HCT116 (cell line): ENCODE data around the gene FKBP7. TPM values are rescaled to one million over a fixed set of nuclear protein-coding genes. Genes with fewer than 3 reads are reported as not detected.

Source experiments
- ATAC-seq: fragments of 200-7000 bp; cut with Tn5 transposase; 2 replicates; pipeline ENCODE4 v1.9.1; 2020; ENCODE audit warnings: mild to moderate bottlenecking, moderate library complexity
- BruUV-seq: library from RNA; stranded (reverse); fragments of 400-500 nt; replicated peaks from 2 replicates; lab custom pipeline; 2021; lab: Mats Ljungman, UMichigan
- CTCF ChIA-PET: fragments of 300-600 bp; sonication (Branson Sonifier 250); formaldehyde crosslinking; loops from one replicate; lab custom pipeline; 2021; ENCODE audit warnings: antibody characterized with exemption; lab: Charles Lee
- POLR2A ChIA-PET: fragments of 300-600, 350-600 bp; sonication (Branson Sonifier 250); formaldehyde crosslinking; loops from one replicate; lab custom pipeline; 2021; ENCODE audit warnings: antibody characterized with exemption; lab: Charles Lee
- RAD21 ChIA-PET, 2 experiments: fragments of 300-600 bp; sonication (Branson Sonifier 250); formaldehyde crosslinking; loops; one replicate each; lab custom pipeline; 2023; ENCODE audit warnings: low total read pairs in 2 of 2; ENCODE audit not compliant: uncharacterized antibody in 2 of 2, unreplicated experiment in 2 of 2, low non-redundant PET in 1 of 2; lab: Charles Lee
- DNase-seq: peaks from one replicate; pipeline ENCODE4 v3.0.0-alpha.2; 2010; ENCODE audit warnings: low read depth, low spot score
- H2AFZ ChIP-seq: fragments of 200-600 bp; shearing (Covaris generic), sonication (generic); 2 replicates; pipeline ENCODE4 v1.6.1; 2017; ENCODE audit warnings: low read depth, mixed run types, mixed read lengths, antibody characterized with exemption, low read length; ENCODE audit not compliant: poor library complexity, severe bottlenecking
- H3K27ac ChIP-seq: 2 replicates; pipeline ENCODE4 v1.5.1; 2012; ENCODE audit warnings: low read depth, low read length
- H3K27me3 ChIP-seq: fragments of 200-600 bp; sonication (generic); 2 replicates; pipeline ENCODE4 v1.6.1; 2016; ENCODE audit warnings: mixed run types, low read length, mixed read lengths; ENCODE audit not compliant: insufficient read depth
- H3K36me3 ChIP-seq, 2 experiments: fragments of 200-500 bp in 1 of 2; fragments of 200-600 bp in 1 of 2; sonication (Bioruptor generic) in 1 of 2; sonication (generic) in 1 of 2; 2 replicates each; pipeline versions ENCODE4 v1.5.1 to v1.6.1; 2014 to 2016; ENCODE audit warnings: low read length in 2 of 2, inconsistent platforms in 1 of 2, mixed read lengths in 1 of 2, mixed run types in 1 of 2; ENCODE audit not compliant: insufficient read depth in 2 of 2, control insufficient read depth in 1 of 2
- H3K4me1 ChIP-seq, 2 experiments: fragments of 200-600 bp in 1 of 2; sonication (generic) in 1 of 2; 2 replicates each; pipeline versions ENCODE4 v1.5.1 to v1.6.1; 2012 to 2017; ENCODE audit warnings: low read length in 2 of 2, inconsistent platforms in 1 of 2, mild to moderate bottlenecking in 1 of 2, mixed read lengths in 1 of 2, mixed run types in 1 of 2, moderate library complexity in 1 of 2; ENCODE audit not compliant: insufficient read depth in 2 of 2, control insufficient read depth in 1 of 2
- H3K4me2 ChIP-seq: fragments of 200-600 bp; sonication (generic); 2 replicates; pipeline ENCODE4 v1.6.1; 2017; ENCODE audit warnings: mixed run types, low read length, mixed read lengths
- H3K4me3 ChIP-seq, 2 experiments: fragments of 200-600 bp in 1 of 2; sonication (generic) in 1 of 2; replicated peaks in 1 of 2; 2 replicates each; pipeline ENCODE4 v1.5.1; 2011 to 2016; ENCODE audit warnings: low read length in 2 of 2, control low read depth in 1 of 2, low read depth in 1 of 2, mild to moderate bottlenecking in 1 of 2, mixed read lengths in 1 of 2, mixed run types in 1 of 2
- H3K79me2 ChIP-seq: fragments of 200-600 bp; sonication (generic); 2 replicates; pipeline ENCODE4 v1.6.1; 2017; ENCODE audit warnings: mild to moderate bottlenecking, mixed run types, low read length, moderate library complexity, mixed read lengths; ENCODE audit not compliant: insufficient read depth
- H3K9ac ChIP-seq: fragments of 200-600 bp; sonication (generic); 2 replicates; pipeline ENCODE4 v1.6.1; 2016; ENCODE audit warnings: low read length, mixed read lengths
- H3K9me2 ChIP-seq: fragments of 200-600 bp; sonication (generic), shearing (Covaris generic); 2 replicates; pipeline ENCODE4 v1.6.1; 2017; ENCODE audit warnings: mixed run types, mild to moderate bottlenecking, moderate library complexity; ENCODE audit not compliant: insufficient read depth
- H3K9me3 ChIP-seq, 2 experiments: fragments of 200-500 bp in 1 of 2; fragments of 200-600 bp in 1 of 2; sonication (Bioruptor generic) in 1 of 2; sonication (generic) in 1 of 2; 2 replicates each; pipeline ENCODE4 v1.6.1; 2014 to 2017; ENCODE audit warnings: low read length in 2 of 2, mixed read lengths in 2 of 2, inconsistent platforms in 1 of 2, low read depth in 1 of 2, mild to moderate bottlenecking in 1 of 2, mixed run types in 1 of 2, moderate library complexity in 1 of 2; ENCODE audit not compliant: control insufficient read depth in 1 of 2, insufficient read depth in 1 of 2
- H4K20me1 ChIP-seq: fragments of 200-600 bp; sonication (generic), shearing (Covaris generic); 2 replicates; pipeline ENCODE4 v1.6.1; 2017; ENCODE audit warnings: mixed run types, mild to moderate bottlenecking, moderate library complexity; ENCODE audit not compliant: insufficient read depth
- CBX3 ChIP-seq: IDR thresholded peaks from 2 replicates; pipeline ENCODE4 v1.6.1; 2012; ENCODE audit warnings: low read depth
- CEBPB ChIP-seq: IDR thresholded peaks from 2 replicates; pipeline ENCODE4 v1.6.1; 2012; ENCODE audit warnings: low read depth
- EGR1 ChIP-seq: IDR thresholded peaks from 2 replicates; pipeline ENCODE4 v1.6.1; 2012; ENCODE audit warnings: low read depth
- EZH2 ChIP-seq: fragments of 200-600 bp; sonication (generic); IDR thresholded peaks from 2 replicates; pipeline ENCODE4 v1.6.1; 2017; ENCODE audit warnings: antibody characterized with exemption, mixed run types
- EZH2phosphoT487 ChIP-seq: fragments of 200-600 bp; IDR thresholded peaks from 2 replicates; pipeline ENCODE4 v1.6.1; 2018; ENCODE audit warnings: antibody characterized with exemption, borderline replicate concordance
- FOSL1 ChIP-seq: IDR thresholded peaks from 2 replicates; pipeline ENCODE4 v1.6.1; 2012; ENCODE audit warnings: low read depth
- JUND ChIP-seq: IDR thresholded peaks from 2 replicates; pipeline ENCODE4 v1.6.1; 2012
- POLR2A ChIP-seq: IDR thresholded peaks from 2 replicates; pipeline ENCODE4 v1.7.0; 2011; ENCODE audit warnings: borderline replicate concordance; ENCODE audit not compliant: insufficient read depth, insufficient read length; ENCODE audit errors: extremely low read depth
- RAD21 ChIP-seq: IDR thresholded peaks from 2 replicates; pipeline ENCODE4 v1.6.1; 2012; ENCODE audit warnings: low read depth, mild to moderate bottlenecking
- SIN3A ChIP-seq: IDR thresholded peaks from 2 replicates; pipeline ENCODE4 v1.6.1; 2012; ENCODE audit warnings: low read depth
- SP1 ChIP-seq: IDR thresholded peaks from 2 replicates; pipeline ENCODE4 v1.6.1; 2012; ENCODE audit warnings: low read depth
- SRF ChIP-seq: IDR thresholded peaks from 2 replicates; pipeline ENCODE4 v1.6.1; 2012; ENCODE audit warnings: low read depth
- YY1 ChIP-seq: IDR thresholded peaks from 2 replicates; pipeline ENCODE4 v1.6.1; 2011; ENCODE audit warnings: low read length, low read depth, moderate library complexity, mild to moderate bottlenecking; ENCODE audit not compliant: insufficient replicate concordance; ENCODE audit errors: extremely low read depth
- ZFX ChIP-seq: fragments of 450-650 bp; IDR thresholded peaks from 2 replicates; pipeline ENCODE4 v1.6.1; 2017
- ZNF274 ChIP-seq: fragments of 200-500 bp; sonication (Bioruptor generic); IDR thresholded peaks from 2 replicates; pipeline ENCODE4 v1.6.1; 2014; ENCODE audit warnings: mild to moderate bottlenecking, low read depth, low read length, inconsistent platforms
- intact Hi-C: fragments of 100-400 bp; cut with micrococcal nuclease; formaldehyde crosslinking; loops from 2 replicates; pipeline ENCODE4 v1.10.0; 2022
- total RNA-seq: library from RNA; stranded (reverse); gene quantifications from one replicate; pipeline ENCODE4 v1.2.1, GENCODE V29; 2021; ENCODE audit not compliant: unreplicated experiment
- TF ChIP-seq, protein P1 (sequence below), 3 experiments: fragments of 200-600 bp in 1 of 3; sonication (generic) in 1 of 3; IDR thresholded peaks in 2 of 3; conservative IDR thresholded peaks in 1 of 3; 2 replicates each; pipeline ENCODE4 v1.5.1; 2012 to 2017; ENCODE audit warnings: low read depth in 2 of 3, low read length in 2 of 3, antibody characterized with exemption in 1 of 3, borderline replicate concordance in 1 of 3, control low read depth in 1 of 3, mild to moderate bottlenecking in 1 of 3, mixed read lengths in 1 of 3, mixed run types in 1 of 3, moderate library complexity in 1 of 3; ENCODE audit not compliant: insufficient read depth in 1 of 3
- TF ChIP-seq, protein P2 (sequence below): IDR thresholded peaks from 2 replicates; pipeline ENCODE4 v1.6.1; 2012
- TF ChIP-seq, protein P3 (sequence below): IDR thresholded peaks from 2 replicates; pipeline ENCODE4 v1.6.1; 2012
- TF ChIP-seq, protein P4 (sequence below): IDR thresholded peaks from 2 replicates; pipeline ENCODE4 v1.6.1; 2012; ENCODE audit warnings: low read depth
- TF ChIP-seq, protein P5 (sequence below): IDR thresholded peaks from 2 replicates; pipeline ENCODE4 v1.6.1; 2011; ENCODE audit warnings: mild to moderate bottlenecking, low read length, moderate library complexity; ENCODE audit not compliant: insufficient replicate concordance; ENCODE audit errors: extremely low read depth

FKBP7 gene
- total RNA-seq, 1 experiment from 2014 or later, result 4.5 TPM

DNA sequence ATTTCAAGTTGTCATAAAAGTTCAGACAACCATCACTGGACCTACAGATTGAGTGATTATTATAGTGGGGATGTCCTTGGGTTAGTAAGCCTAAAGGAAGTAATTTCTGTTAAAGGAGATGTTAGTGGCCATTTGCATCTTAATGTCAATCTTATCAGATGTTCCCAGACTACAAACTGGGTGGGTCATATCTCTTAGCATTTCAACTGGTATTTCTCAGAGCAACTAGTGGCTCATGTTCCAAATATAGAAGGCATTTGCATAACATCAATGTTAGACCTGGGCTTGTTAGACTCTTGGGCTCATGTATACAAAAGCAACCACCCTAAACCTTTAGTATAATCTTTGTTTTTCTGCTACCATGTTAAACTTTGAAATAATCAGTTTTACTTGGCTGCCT is 19.7 kb upstream of the FKBP7 start:
- Histone ChIP-seq H3K27ac (no peak overlapping the region), H2AFZ (no peak overlapping the region), H3K27me3 (no peaks in the 10 kb centered on the region), H3K4me2 (no peak overlapping the region), H3K4me1 (no peaks in the 10 kb centered on the region), H3K36me3 (peaks cover 29 to 32% of the 10 kb centered on the region in 2 experiments; a peak in 3 of 4 replicates), H3K9me3 (no peaks in the 10 kb centered on the region), H4K20me1 (no peaks in the 10 kb centered on the region), H3K9me2 (no peaks in the 10 kb centered on the region), H3K9ac (no peak overlapping the region), H3K4me3 (no peak overlapping the region), H3K79me2 (no peaks in the 10 kb centered on the region)
- intact Hi-C loops, result loop anchor here (10.0 kb wide), 1 partner anchor 1017 kb away; no protein-coding TSS in a partner anchor
- no peak for TF ChIP-seq CBX3
- TF ChIP-seq, protein P1, sequence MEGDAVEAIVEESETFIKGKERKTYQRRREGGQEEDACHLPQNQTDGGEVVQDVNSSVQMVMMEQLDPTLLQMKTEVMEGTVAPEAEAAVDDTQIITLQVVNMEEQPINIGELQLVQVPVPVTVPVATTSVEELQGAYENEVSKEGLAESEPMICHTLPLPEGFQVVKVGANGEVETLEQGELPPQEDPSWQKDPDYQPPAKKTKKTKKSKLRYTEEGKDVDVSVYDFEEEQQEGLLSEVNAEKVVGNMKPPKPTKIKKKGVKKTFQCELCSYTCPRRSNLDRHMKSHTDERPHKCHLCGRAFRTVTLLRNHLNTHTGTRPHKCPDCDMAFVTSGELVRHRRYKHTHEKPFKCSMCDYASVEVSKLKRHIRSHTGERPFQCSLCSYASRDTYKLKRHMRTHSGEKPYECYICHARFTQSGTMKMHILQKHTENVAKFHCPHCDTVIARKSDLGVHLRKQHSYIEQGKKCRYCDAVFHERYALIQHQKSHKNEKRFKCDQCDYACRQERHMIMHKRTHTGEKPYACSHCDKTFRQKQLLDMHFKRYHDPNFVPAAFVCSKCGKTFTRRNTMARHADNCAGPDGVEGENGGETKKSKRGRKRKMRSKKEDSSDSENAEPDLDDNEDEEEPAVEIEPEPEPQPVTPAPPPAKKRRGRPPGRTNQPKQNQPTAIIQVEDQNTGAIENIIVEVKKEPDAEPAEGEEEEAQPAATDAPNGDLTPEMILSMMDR (IDR thresholded peaks at IDR 0.05 in 2 of 3, conservative IDR thresholded peaks at IDR 0.05 in 1 of 3; ENCODE audit: borderline replicate concordance in 1 of 3, insufficient read depth in 1 of 3, low read depth in 2 of 3, low read length in 2 of 3), result no peak
- TF ChIP-seq SRF, result no peak
- TF ChIP-seq, protein P2, sequence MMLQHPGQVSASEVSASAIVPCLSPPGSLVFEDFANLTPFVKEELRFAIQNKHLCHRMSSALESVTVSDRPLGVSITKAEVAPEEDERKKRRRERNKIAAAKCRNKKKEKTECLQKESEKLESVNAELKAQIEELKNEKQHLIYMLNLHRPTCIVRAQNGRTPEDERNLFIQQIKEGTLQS, result no peak
- no peak for TF ChIP-seq JUND
- TF ChIP-seq, protein P3, sequence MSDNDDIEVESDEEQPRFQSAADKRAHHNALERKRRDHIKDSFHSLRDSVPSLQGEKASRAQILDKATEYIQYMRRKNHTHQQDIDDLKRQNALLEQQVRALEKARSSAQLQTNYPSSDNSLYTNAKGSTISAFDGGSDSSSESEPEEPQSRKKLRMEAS, result no peak
- TF ChIP-seq FOSL1, result no peak
- TF ChIP-seq EZH2phosphoT487, result no peak
- TF ChIP-seq CEBPB, result no peak
- TF ChIP-seq EZH2, result no peak
- no peak for TF ChIP-seq POLR2A
- TF ChIP-seq, protein P4, sequence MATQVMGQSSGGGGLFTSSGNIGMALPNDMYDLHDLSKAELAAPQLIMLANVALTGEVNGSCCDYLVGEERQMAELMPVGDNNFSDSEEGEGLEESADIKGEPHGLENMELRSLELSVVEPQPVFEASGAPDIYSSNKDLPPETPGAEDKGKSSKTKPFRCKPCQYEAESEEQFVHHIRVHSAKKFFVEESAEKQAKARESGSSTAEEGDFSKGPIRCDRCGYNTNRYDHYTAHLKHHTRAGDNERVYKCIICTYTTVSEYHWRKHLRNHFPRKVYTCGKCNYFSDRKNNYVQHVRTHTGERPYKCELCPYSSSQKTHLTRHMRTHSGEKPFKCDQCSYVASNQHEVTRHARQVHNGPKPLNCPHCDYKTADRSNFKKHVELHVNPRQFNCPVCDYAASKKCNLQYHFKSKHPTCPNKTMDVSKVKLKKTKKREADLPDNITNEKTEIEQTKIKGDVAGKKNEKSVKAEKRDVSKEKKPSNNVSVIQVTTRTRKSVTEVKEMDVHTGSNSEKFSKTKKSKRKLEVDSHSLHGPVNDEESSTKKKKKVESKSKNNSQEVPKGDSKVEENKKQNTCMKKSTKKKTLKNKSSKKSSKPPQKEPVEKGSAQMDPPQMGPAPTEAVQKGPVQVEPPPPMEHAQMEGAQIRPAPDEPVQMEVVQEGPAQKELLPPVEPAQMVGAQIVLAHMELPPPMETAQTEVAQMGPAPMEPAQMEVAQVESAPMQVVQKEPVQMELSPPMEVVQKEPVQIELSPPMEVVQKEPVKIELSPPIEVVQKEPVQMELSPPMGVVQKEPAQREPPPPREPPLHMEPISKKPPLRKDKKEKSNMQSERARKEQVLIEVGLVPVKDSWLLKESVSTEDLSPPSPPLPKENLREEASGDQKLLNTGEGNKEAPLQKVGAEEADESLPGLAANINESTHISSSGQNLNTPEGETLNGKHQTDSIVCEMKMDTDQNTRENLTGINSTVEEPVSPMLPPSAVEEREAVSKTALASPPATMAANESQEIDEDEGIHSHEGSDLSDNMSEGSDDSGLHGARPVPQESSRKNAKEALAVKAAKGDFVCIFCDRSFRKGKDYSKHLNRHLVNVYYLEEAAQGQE, result no peak
- TF ChIP-seq EGR1, result no peak
- TF ChIP-seq ZFX, result no peak
- TF ChIP-seq, protein P5, sequence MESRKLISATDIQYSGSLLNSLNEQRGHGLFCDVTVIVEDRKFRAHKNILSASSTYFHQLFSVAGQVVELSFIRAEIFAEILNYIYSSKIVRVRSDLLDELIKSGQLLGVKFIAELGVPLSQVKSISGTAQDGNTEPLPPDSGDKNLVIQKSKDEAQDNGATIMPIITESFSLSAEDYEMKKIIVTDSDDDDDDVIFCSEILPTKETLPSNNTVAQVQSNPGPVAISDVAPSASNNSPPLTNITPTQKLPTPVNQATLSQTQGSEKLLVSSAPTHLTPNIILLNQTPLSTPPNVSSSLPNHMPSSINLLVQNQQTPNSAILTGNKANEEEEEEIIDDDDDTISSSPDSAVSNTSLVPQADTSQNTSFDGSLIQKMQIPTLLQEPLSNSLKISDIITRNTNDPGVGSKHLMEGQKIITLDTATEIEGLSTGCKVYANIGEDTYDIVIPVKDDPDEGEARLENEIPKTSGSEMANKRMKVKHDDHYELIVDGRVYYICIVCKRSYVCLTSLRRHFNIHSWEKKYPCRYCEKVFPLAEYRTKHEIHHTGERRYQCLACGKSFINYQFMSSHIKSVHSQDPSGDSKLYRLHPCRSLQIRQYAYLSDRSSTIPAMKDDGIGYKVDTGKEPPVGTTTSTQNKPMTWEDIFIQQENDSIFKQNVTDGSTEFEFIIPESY, result no peak
- TF ChIP-seq SIN3A, result no peak
- TF ChIP-seq SP1, result no peak
- TF ChIP-seq RAD21, result no peak
- no peak for TF ChIP-seq ZNF274
- TF ChIP-seq YY1, result no peak
- ATAC-seq (no peak), DNase-seq (no peak)
- RAD21 ChIA-PET, result no interaction called here
- POLR2A ChIA-PET, result no interaction called here
- CTCF ChIA-PET, result no interaction called here
- BruUV-seq, result no TSS peak
